A673 (cell line): ENCODE results near the gene RNF115. TPM values are rescaled to one million over a fixed set of nuclear protein-coding genes. Genes with fewer than 3 reads are reported as not detected.

Experiments used
- BruUV-seq: library from RNA; stranded (reverse); fragments of 400-500 nt; replicated peaks from 2 replicates; lab custom pipeline; 2021; lab: Mats Ljungman, UMichigan
- CTCF ChIA-PET: fragments of 300-600 bp; sonication (Branson Sonifier 250); formaldehyde crosslinking; loops from one replicate; lab custom pipeline; 2022; ENCODE audit warnings: antibody characterized with exemption; lab: Charles Lee
- POLR2A ChIA-PET: fragments of 300-600 bp; sonication (Branson Sonifier 250); formaldehyde crosslinking; loops from one replicate; lab custom pipeline; 2022; ENCODE audit warnings: antibody characterized with exemption; ENCODE audit not compliant: low non-redundant PET; lab: Charles Lee
- DNase-seq: peaks from one replicate; pipeline ENCODE4 v3.0.0-alpha.2; 2015; ENCODE audit warnings: low spot score
- H3K27ac ChIP-seq: fragments of 200-600 bp; sonication (generic); 2 replicates; pipeline ENCODE4 v1.5.1; 2016; ENCODE audit warnings: mixed run types, low read depth, mild to moderate bottlenecking, mixed read lengths, antibody characterized with exemption, low read length; ENCODE audit not compliant: poor library complexity, severe bottlenecking
- H3K27me3 ChIP-seq: fragments of 200-600 bp; sonication (generic); replicated peaks from 2 replicates; pipeline ENCODE4 v1.6.1; 2017; ENCODE audit warnings: mixed run types, low read depth, mild to moderate bottlenecking, mixed read lengths, antibody characterized with exemption, low read length; ENCODE audit not compliant: insufficient read depth, poor library complexity
- H3K36me3 ChIP-seq: fragments of 200-600 bp; sonication (generic); 2 replicates; pipeline ENCODE4 v1.6.1; 2016; ENCODE audit warnings: mixed run types, mild to moderate bottlenecking, mixed read lengths, antibody characterized with exemption, low read length; ENCODE audit not compliant: insufficient read depth, poor library complexity, severe bottlenecking
- H3K4me1 ChIP-seq: fragments of 200-600 bp; sonication (generic); 2 replicates; pipeline ENCODE4 v1.6.1; 2017; ENCODE audit warnings: mixed run types, mild to moderate bottlenecking, mixed read lengths, antibody characterized with exemption, low read length; ENCODE audit not compliant: insufficient read depth, poor library complexity, severe bottlenecking
- H3K4me3 ChIP-seq: fragments of 200-600 bp; sonication (generic); 2 replicates; pipeline ENCODE4 v1.5.1; 2016; ENCODE audit warnings: low read depth, mixed run types, mild to moderate bottlenecking, mixed read lengths, low read length; ENCODE audit not compliant: poor library complexity, severe bottlenecking
- H3K9me3 ChIP-seq: fragments of 200-600 bp; sonication (generic); 2 replicates; pipeline ENCODE4 v1.6.1; 2016; ENCODE audit warnings: mixed run types, low read depth, mild to moderate bottlenecking, mixed read lengths, antibody characterized with exemption, low read length; ENCODE audit not compliant: poor library complexity, severe bottlenecking
- EZH2 ChIP-seq: fragments of 200-600 bp; sonication (generic); IDR thresholded peaks from 2 replicates; pipeline ENCODE4 v1.6.1; 2017; ENCODE audit warnings: borderline replicate concordance, low read depth, mild to moderate bottlenecking, mixed read lengths, antibody characterized with exemption, low read length; ENCODE audit not compliant: poor library complexity, severe bottlenecking
- intact Hi-C: fragments of 100-400 bp; cut with micrococcal nuclease; formaldehyde crosslinking; loops from one replicate; pipeline ENCODE4 v1.10.0; 2022; ENCODE audit not compliant: unreplicated experiment
- total RNA-seq: library from RNA; stranded (reverse); gene quantifications from 2 replicates; pipeline ENCODE4 v1.2.3, GENCODE V29; 2021
- TF ChIP-seq, protein P1 (sequence below): fragments of 300-800, 200-600 bp; sonication (generic); conservative IDR thresholded peaks from 2 replicates; pipeline ENCODE4 v1.5.1; 2017; ENCODE audit warnings: low read depth, mild to moderate bottlenecking, antibody characterized with exemption, low read length, moderate library complexity, mixed read lengths

RNF115 gene
- total RNA-seq, 1 experiment from 2014 or later: 18.0 TPM

DNA sequence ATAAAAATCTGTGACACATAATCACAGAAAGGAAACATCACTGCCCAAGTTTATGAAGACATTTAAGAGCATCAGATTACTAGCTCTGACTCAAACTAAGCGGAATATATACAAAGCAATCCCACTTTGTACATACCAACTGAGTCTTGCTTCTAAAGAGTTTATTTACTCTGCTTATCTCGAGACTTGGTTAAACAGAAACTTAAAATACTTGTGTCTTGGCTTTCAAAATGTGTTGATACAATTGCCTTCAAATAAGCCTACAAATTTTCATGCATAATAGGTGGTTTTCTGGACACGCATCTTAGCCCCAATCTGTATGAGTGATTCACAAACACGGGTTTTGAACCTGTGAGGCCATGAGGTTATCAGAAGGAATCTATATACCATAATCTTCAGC, 83.6 kb downstream of the RNF115 start:
- Histone ChIP-seq H3K4me3 (no peak overlapping the region), H3K36me3 (peaks cover 6% of the 10 kb centered on the region), H3K4me1 (no peaks in the 10 kb centered on the region), H3K27ac (no peak overlapping the region), H3K9me3 (no peaks in the 10 kb centered on the region), H3K27me3 (no peaks in the 10 kb centered on the region)
- ChIA-PET POLR2A (no interaction called here), CTCF (no interaction called here)
- TF ChIP-seq, protein P1, sequence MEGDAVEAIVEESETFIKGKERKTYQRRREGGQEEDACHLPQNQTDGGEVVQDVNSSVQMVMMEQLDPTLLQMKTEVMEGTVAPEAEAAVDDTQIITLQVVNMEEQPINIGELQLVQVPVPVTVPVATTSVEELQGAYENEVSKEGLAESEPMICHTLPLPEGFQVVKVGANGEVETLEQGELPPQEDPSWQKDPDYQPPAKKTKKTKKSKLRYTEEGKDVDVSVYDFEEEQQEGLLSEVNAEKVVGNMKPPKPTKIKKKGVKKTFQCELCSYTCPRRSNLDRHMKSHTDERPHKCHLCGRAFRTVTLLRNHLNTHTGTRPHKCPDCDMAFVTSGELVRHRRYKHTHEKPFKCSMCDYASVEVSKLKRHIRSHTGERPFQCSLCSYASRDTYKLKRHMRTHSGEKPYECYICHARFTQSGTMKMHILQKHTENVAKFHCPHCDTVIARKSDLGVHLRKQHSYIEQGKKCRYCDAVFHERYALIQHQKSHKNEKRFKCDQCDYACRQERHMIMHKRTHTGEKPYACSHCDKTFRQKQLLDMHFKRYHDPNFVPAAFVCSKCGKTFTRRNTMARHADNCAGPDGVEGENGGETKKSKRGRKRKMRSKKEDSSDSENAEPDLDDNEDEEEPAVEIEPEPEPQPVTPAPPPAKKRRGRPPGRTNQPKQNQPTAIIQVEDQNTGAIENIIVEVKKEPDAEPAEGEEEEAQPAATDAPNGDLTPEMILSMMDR: no peak
- no peak for TF ChIP-seq EZH2
- DNase-seq: no peak
- intact Hi-C loops: no loop called here
- no TSS peak for BruUV-seq

DNA sequence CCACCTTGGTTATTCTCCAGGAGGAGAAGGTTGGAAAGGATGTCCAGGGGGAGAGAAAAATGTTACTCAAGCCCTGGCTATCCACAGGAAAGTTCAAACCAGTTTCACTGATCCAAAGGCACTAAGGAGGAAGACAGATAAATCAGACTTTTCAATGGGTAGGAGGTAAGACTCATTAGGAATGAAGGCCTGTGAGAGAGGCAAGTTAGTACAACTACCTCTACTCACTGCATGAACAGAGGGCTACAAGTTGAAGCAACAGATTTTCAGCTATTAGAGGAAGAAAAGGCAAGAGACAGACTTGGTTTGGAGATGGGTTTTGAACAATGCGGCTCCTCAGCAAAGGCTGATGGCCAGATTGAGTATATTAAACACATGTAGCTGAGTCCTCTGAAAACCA, 87.7 kb downstream of the RNF115 start:
- no TSS peak for BruUV-seq
- DNase-seq: no peak

DNA sequence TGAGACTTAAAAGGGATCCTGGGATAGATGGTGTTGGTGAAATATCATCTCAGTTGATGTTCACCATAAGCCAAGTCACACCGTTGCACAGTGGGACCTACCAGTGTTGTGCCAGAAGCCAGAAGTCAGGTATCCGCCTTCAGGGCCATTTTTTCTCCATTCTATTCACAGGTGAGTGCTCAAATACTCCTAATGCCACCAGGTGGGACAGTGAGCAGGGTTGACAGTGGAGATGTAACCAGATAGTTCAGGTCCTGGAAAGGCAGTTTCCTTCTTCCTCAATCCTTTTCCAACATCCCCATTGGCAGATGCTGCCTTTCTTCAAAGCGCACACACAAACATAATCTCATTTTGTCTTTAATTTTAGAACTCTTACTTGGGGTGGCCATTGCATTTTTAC, 93.0 kb downstream of the RNF115 start:
- no peaks in the 10 kb centered on the region for H3K36me3 ChIP-seq
- no peak for DNase-seq
- ChIA-PET CTCF (no interaction called here), POLR2A (no interaction called here)
- BruUV-seq: no TSS peak
- no peak overlapping the region for H3K4me3 ChIP-seq
- H3K27me3 ChIP-seq: no peaks in the 10 kb centered on the region
- TF ChIP-seq, protein P1: no peak
- intact Hi-C loops: no loop called here
- H3K27ac ChIP-seq: no peak overlapping the region
- H3K9me3 ChIP-seq: no peaks in the 10 kb centered on the region
- H3K4me1 ChIP-seq: no peaks in the 10 kb centered on the region

More for the DNA sequence above, 87.7 kb downstream of the RNF115 start:
- TF ChIP-seq EZH2: no peak
- TF ChIP-seq, protein P1: no peak
- no peaks in the 10 kb centered on the region for H3K36me3 ChIP-seq
- ChIA-PET POLR2A (no interaction called here), CTCF (no interaction called here)
- H3K4me1 ChIP-seq: no peaks in the 10 kb centered on the region
- H3K9me3 ChIP-seq: no peaks in the 10 kb centered on the region
- no peak overlapping the region for H3K4me3 ChIP-seq
- intact Hi-C loops: no loop called here
- no peaks in the 10 kb centered on the region for H3K27me3 ChIP-seq
- H3K27ac ChIP-seq: no peak overlapping the region
